NCI-H1105 treated with DMSO at 0.1 percent for 48 hours (cell line): ENCODE data around the gene POM121L12.

Experiments used
- DNase-seq: peaks from one replicate; lab custom pipeline; 2025; lab: John Stamatoyannopoulos, UW

The POM121L12 gene

DNA sequence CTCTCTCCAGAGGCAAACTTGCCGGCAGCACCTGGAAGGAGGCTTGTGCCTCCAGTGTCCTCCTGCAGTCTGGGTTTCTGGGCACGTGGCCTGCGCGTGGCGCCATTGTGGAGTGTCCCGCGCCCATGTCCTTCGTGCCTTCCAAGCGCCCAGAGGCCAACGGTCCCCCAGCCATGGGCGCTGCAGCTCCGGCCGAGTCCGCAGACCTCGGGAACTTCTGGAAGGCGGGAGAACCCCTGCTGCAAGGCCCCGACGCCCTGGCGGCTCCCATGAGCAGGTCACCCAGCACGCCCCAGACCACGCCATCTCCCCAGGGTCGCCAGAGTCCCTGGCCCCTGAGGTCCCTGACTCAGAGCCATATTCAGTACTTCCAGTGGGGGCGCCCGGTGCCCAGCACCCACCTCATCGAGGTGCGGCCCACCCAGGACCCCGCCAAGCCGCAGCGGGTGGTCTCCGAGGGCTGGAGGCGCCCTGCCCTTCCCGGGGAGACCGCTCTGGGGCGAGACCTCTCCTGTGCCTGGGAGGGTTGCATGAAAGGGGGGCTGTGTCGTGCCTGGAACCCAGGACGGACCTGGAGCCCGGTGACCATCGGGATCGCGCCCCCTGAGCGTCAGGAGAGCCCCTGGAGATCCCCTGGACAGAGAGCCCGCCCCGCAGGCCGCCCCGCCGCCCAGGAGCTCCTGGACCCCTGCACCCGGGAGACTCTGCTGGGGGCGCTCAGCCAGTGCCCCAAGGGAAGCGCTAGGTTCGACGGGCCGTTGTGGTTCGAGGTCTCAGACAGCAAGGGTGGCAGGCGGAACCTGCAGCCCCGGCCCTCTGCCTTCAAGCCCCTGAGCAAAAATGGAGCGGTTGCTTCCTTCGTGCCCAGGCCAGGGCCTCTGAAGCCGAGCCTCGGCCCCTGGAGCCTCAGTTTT, at the start of gene POM121L12:
Gene POM121L12, plus strand, starts transcription at position 135 of the 914 bp plus-strand sequence. Its CDS starts 39 bp downstream, at position 174.
- DNase-seq, result no peak

- DNase-seq, result no peak
Measured at GRCh38 chr7:52992001-52992400, 43.4 kb upstream of the POM121L12 start.

- no peak for DNase-seq
Measured at GRCh38 chr7:52992479-52993162, 42.8 kb upstream of the POM121L12 start.

DNA sequence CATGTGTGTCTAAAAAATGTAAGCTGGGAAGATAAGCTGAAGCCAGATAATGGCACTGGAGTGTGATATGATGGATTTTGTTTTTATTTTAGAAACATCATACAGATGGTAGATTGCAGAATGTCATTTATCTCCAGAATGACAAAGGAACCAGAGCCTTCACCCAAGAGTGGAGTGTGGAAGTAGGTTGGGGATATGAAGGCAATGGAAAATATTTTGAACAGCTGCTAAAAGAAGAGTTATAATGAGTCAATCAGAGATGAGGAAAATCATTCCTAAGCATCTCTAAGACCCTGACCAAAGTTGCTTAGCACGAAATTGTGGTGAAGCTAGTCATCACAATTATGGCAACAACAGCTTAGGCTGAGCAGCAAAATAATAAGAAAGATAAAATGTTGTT, 39.8 kb upstream of the POM121L12 start:
- no peak for DNase-seq

DNA sequence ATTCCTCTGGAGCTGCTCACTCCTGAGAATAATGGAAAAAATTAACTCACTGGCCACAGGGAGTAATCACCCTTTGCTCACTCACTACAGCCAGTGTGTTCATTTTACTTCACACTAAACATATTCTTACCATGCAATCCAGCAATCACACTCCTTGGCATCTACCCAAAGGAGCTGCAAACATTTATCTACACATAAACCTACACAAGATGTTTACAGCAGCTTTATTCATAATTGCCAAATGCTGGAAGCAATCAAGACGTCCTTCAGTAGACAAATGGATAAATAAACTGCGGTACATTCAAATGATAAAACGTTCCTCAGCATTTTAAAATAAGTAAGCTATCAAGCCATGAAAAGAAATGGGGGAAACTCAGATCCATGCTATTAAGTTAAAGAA, 34.2 kb upstream of the POM121L12 start:
- DNase-seq, result no peak

DNA sequence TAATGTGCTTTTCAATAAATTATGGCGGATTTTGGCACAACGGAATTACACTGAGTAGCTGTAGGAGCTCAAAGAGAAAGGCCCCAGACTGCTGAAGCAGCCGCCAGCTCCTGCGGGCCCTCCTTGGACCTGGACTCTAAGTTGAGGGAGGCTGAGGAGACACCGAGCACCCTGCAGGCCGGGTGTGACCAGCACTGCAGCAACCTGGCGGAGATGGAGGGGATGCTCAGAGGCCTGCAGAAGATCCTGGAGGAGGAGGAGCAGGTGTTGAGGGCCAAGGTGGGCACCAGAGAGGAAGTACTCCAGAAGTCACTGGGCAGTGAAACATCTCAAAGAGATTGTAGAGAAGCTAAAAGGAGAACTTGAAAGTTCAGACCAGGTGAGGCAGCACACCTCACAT, 33.0 kb upstream of the POM121L12 start:
- no peak for DNase-seq

DNA sequence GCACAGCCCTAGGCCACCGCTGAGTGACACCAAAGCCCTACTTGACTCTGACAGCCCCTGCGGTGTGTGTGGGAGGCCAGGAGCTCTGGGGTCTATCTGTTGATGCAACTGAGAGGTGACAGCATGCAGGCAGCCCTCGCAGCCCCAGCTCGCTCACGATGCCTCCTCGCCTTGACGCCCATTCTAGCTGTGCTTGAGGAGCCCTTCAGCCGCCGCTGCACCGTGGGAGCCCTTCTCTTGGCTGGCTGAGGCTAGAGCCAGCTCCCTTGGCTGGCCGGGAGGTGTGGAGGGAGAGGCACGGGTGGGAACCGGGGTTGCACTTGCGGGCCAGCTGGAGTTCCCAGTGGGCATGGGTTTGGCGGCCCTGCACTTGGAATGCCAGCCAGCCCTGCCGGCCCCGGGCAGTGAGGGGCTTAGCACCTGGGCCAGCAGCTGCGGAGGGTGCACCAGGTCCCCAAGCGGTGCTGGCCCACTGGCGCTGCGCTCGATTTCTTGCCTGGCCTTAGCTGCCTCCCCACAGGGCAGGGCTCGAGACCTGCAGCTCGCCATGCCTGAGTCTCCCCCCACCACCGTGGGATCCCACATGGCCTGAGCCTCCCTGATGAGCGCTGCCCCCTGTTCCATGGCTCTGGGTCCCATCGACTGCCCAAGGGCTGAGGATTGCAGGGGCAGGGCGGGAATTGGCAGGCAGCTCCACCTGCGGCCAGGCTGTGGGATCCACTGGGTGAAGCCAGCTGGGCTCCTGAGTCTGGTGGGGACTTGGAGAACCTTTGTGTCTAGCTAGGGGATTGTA, 31.6 kb upstream of the POM121L12 start:
- no peak for DNase-seq

GRCh38 chr7:53013925-53014324, 21.5 kb upstream of the POM121L12 start:
- DNase-seq, result no peak

DNA sequence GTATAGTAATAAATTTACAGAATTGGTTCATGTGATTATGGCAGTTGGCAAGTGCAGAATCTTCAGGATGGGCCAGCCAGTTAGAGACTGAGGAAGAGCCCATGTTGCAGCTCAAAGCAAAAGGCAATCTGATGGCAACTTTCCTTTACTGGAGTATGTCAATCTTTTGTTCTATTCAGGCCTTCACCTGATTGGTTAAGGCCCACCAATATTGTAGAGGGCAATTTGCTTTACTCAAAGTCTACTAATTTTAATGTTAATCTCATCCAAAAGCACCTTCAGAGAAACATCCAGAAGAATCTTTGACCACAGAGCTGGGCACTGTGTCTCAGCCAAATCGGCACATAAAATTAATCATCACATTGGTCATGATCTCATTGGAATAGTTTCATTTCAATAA, 20.0 kb upstream of the POM121L12 start:
- DNase-seq, result no peak

DNA sequence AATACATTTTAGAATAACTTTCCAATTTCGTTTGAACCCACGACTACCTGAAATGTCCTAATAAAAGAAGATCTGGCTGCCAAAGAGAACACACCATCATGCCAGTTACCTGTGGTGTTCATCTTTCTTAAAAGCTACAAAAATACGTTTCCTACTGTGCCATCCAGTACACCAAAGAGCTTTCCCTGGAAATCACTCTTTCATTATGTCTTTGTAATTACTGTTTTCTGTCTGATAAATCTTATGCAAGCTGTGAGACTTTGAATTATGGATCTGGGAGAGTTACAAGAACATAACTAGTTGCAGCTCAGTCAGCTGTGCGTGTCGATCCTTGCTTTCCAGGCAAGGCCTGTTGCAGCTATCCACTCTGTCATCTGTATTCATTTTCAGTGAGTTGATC, 12.5 kb upstream of the POM121L12 start:
- DNase-seq, result no peak

DNA sequence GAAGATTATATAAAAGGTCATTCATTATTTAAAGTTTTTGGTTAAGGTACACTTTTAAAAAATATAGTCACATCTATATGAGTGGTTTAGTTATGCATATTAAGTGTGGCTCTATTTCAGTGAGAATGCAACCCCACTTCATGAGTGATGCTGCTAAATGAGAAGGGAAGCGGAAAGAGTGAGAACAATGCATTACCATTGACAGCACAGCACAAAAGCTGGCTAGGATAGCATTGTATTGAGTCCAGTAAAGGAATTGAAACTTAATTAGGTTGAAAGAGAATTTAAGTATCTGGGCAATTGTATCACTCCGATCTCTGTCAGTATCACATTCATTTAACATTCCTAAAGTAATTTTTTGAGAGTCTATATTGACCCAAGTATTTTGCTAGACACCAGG, 13.2 kb downstream of the POM121L12 start:
- DNase-seq, result no peak

DNA sequence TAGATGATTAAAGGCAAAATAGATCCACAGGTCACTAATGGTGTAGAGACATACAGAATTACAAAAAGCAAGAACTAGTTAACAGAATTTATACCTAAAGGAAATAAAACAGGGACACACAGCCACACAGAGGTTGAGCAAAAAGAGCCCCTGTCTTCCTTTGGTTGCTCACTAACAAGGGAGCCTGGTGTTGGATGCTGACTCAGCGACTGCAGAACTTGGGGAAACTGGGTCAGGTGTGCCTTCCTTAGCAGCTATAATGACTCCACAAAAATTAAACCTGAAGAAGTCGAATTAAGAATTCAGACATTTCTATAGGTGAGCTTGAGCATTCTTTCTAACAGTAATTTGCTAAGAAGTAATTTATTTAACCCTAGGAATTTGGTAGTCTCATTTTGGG, 15.0 kb downstream of the POM121L12 start:
- DNase-seq, result no peak

GRCh38 chr7:53059591-53059990, 24.2 kb downstream of the POM121L12 start:
- no peak for DNase-seq

- DNase-seq, result no peak
Measured at GRCh38 chr7:53060066-53060465, 24.6 kb downstream of the POM121L12 start.

GRCh38 chr7:53062796-53063195, 27.4 kb downstream of the POM121L12 start:
- no peak for DNase-seq

DNA sequence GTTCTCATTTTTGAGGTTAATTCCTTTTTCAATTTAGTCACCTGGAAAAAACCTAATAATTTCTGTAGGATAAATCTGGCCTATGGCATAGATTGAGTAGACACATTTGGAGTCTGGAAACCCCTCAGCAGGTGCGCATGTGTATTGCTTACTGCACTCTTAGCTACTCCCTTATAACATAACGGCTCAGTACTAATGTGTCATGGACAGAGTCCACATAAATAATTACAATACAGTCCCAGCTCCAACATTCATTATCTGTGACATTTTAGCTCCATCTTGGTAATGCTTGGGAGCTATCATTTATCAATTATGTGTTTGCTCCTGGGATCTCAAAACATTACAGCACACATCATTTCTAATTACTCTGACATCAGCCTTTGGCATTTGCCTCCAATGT, 33.2 kb downstream of the POM121L12 start:
- DNase-seq, result no peak

GRCh38 chr7:53070883-53071282, 35.5 kb downstream of the POM121L12 start:
- no peak for DNase-seq
